SU-DHL-6 (cell line): Measurements from ENCODE around the gene MRPL36.

Source experiments
- EZH2phosphoT487 ChIP-seq: fragments of 200-600 bp; sonication (generic), shearing (Covaris generic); conservative IDR thresholded peaks from 2 replicates; pipeline ENCODE4 v1.6.1; 2018; ENCODE audit warnings: mild to moderate bottlenecking, antibody characterized with exemption, low read length, moderate library complexity, mixed read lengths
- TF ChIP-seq, protein P1 (sequence below): fragments of 200-600 bp; sonication (generic); IDR thresholded peaks from one replicate; pipeline ENCODE4 v1.5.1; 2017; ENCODE audit warnings: antibody characterized with exemption, mild to moderate bottlenecking, low read length, moderate library complexity; ENCODE audit not compliant: insufficient read depth, poor library complexity, severe bottlenecking

DNA sequence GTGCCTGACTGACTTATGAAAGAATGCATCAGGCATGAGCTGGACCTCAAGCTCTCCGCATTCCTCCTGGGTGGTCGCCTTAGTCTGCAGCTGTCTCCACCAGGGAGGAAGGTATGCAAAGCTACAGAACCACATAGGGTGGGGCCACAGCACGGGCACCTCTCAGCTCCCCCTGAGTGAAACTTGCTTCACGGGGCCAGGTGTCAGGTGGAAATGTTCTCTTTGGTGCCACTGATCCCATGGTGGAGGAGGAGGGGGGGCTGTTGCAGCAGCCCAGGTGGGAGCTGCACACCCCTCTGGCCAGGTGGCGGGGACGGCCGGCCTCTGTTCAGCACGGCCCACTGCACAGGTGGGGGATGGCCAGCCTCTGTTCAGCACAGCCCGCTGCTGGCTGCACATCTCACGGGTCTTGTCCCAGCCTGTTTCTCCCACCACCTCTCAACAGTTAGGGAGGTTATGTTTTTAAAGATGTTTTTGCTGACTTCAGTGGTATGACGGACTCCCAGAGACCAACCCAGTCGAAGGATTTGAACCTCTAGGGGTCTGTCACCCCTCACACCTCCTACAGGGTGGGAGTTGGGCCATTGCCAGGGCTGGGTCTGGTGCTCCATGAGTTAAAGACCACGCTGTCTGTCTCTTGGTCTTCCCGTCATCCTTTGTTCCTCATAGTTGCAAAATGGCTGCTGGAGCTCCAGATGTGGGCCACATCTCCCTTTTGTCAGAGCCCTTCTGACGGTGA, 34.3 kb downstream of the MRPL36 start:
- TF ChIP-seq, protein P1, sequence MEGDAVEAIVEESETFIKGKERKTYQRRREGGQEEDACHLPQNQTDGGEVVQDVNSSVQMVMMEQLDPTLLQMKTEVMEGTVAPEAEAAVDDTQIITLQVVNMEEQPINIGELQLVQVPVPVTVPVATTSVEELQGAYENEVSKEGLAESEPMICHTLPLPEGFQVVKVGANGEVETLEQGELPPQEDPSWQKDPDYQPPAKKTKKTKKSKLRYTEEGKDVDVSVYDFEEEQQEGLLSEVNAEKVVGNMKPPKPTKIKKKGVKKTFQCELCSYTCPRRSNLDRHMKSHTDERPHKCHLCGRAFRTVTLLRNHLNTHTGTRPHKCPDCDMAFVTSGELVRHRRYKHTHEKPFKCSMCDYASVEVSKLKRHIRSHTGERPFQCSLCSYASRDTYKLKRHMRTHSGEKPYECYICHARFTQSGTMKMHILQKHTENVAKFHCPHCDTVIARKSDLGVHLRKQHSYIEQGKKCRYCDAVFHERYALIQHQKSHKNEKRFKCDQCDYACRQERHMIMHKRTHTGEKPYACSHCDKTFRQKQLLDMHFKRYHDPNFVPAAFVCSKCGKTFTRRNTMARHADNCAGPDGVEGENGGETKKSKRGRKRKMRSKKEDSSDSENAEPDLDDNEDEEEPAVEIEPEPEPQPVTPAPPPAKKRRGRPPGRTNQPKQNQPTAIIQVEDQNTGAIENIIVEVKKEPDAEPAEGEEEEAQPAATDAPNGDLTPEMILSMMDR, result no peak
- TF ChIP-seq EZH2phosphoT487, result no peak
